Measurements from ENCODE around the gene ARHGEF9. TPM values are rescaled to one million over a fixed set of nuclear protein-coding genes. Genes with fewer than 3 reads are reported as not detected.

The ARHGEF9 gene
- polyA plus RNA-seq, 1 donor from 2014 or later: 71.9 TPM

- Histone ChIP-seq H4K20me1 (ENCODE audit: insufficient read depth) (no peaks in the 10 kb centered on the region), H3K4me2 (ENCODE audit: low read length) (no peak overlapping the region), H3K4me3 (ENCODE audit: low read length) (no peak overlapping the region), H3K9ac (ENCODE audit: low read length) (no peak overlapping the region), H3K9me2 (ENCODE audit: insufficient read depth, low read length) (no peaks in the 10 kb centered on the region), H3K9me3 (ENCODE audit: low read length) (no peaks in the 10 kb centered on the region), H2AFZ (ENCODE audit: low read depth, low read length) (no peak overlapping the region), H3K79me2 (replicated peaks; ENCODE audit: insufficient read depth, low read length) (no peaks in the 10 kb centered on the region), H3K36me3 (ENCODE audit: insufficient read depth, low read length) (no peaks in the 10 kb centered on the region), H3F3A (ENCODE audit: insufficient read depth, low read length, poor library complexity, severe bottlenecking) (no peaks in the 10 kb centered on the region), H3K27me3 (ENCODE audit: insufficient read depth, low read depth, low read length) (no peaks in the 10 kb centered on the region), H3K27ac (ENCODE audit: low read length) (no peak overlapping the region)
- TF ChIP-seq POLR2AphosphoS5 (IDR thresholded peaks at IDR 0.05): no peak
- no peak for TF ChIP-seq EP300 (conservative IDR thresholded peaks at IDR 0.05; ENCODE audit: poor library complexity, severe bottlenecking)
- no peak for TF ChIP-seq RAD21 (conservative IDR thresholded peaks at IDR 0.05)
- TF ChIP-seq REST (IDR thresholded peaks at IDR 0.05; ENCODE audit: borderline replicate concordance): no peak
- TF ChIP-seq MXI1 (conservative IDR thresholded peaks at IDR 0.05; ENCODE audit: poor library complexity, severe bottlenecking): no peak
- TF ChIP-seq TAF1 (IDR thresholded peaks at IDR 0.05; ENCODE audit: low read depth): no peak
- no peak for TF ChIP-seq SMC3 (conservative IDR thresholded peaks at IDR 0.05; ENCODE audit: poor library complexity)
- no peak for TF ChIP-seq CTCF (IDR thresholded peaks at IDR 0.05; ENCODE audit: poor library complexity, severe bottlenecking)
- no peak for TF ChIP-seq EZH2 (IDR thresholded peaks at IDR 0.05; ENCODE audit: borderline replicate concordance, insufficient read depth, low read length, poor library complexity, severe bottlenecking)
Measured at GRCh38 chrX:63713526-63713925, 71.5 kb downstream of the ARHGEF9 start.

- Histone ChIP-seq H3K27ac (ENCODE audit: low read length) (no peak overlapping the region), H3K9me2 (ENCODE audit: insufficient read depth, low read length) (no peaks in the 10 kb centered on the region), H3K9me3 (ENCODE audit: low read length) (no peaks in the 10 kb centered on the region), H3K36me3 (ENCODE audit: insufficient read depth, low read length) (no peaks in the 10 kb centered on the region), H4K20me1 (ENCODE audit: insufficient read depth) (no peaks in the 10 kb centered on the region), H2AFZ (ENCODE audit: low read depth, low read length) (no peak overlapping the region), H3K79me2 (replicated peaks; ENCODE audit: insufficient read depth, low read length) (no peaks in the 10 kb centered on the region), H3K9ac (ENCODE audit: low read length) (no peak overlapping the region), H3F3A (ENCODE audit: insufficient read depth, low read length, poor library complexity, severe bottlenecking) (no peaks in the 10 kb centered on the region), H3K27me3 (ENCODE audit: insufficient read depth, low read depth, low read length) (no peaks in the 10 kb centered on the region), H3K4me3 (ENCODE audit: low read length) (no peak overlapping the region), H3K4me2 (ENCODE audit: low read length) (no peak overlapping the region)
- TF ChIP-seq CTCF (IDR thresholded peaks at IDR 0.05; ENCODE audit: poor library complexity, severe bottlenecking): no peak
- no peak for TF ChIP-seq TAF1 (IDR thresholded peaks at IDR 0.05; ENCODE audit: low read depth)
- no peak for TF ChIP-seq EZH2 (IDR thresholded peaks at IDR 0.05; ENCODE audit: borderline replicate concordance, insufficient read depth, low read length, poor library complexity, severe bottlenecking)
- TF ChIP-seq POLR2AphosphoS5 (IDR thresholded peaks at IDR 0.05): no peak
- no peak for TF ChIP-seq MXI1 (conservative IDR thresholded peaks at IDR 0.05; ENCODE audit: poor library complexity, severe bottlenecking)
- TF ChIP-seq EP300 (conservative IDR thresholded peaks at IDR 0.05; ENCODE audit: poor library complexity, severe bottlenecking): no peak
- no peak for TF ChIP-seq SMC3 (conservative IDR thresholded peaks at IDR 0.05; ENCODE audit: poor library complexity)
- TF ChIP-seq REST (IDR thresholded peaks at IDR 0.05; ENCODE audit: borderline replicate concordance): no peak
- TF ChIP-seq RAD21 (conservative IDR thresholded peaks at IDR 0.05): no peak
Measured at GRCh38 chrX:63708801-63709200, 76.2 kb downstream of the ARHGEF9 start.

Measured in neural cell (in vitro differentiated cells).